Measurements from ENCODE around the gene CDK5RAP2. TPM values are rescaled to one million over a fixed set of nuclear protein-coding genes. Genes with fewer than 3 reads are reported as not detected.

Gene CDK5RAP2
- total RNA-seq, 4 donors from 2014 or later = 48.1 to 127 (median 76.7) TPM

- TF ChIP-seq EP300 (IDR thresholded peaks at IDR 0.05) = no peak
- no peak for TF ChIP-seq CTCF (IDR thresholded peaks at IDR 0.05)
- TF ChIP-seq POLR2A (IDR thresholded peaks at IDR 0.05) = no peak
- WGBS, 2 donors = 91 to 92% methylated on average over 5 of the region's 5 CpGs
- no peak overlapping the region for H3K4me3 ChIP-seq
- no peak overlapping the region for H3K27ac ChIP-seq
- H3K27me3 ChIP-seq = no peaks in the 10 kb centered on the region
- H3K36me3 ChIP-seq = peaks cover 0 to 12% (median 0%) of the 10 kb centered on the region in 3 donors
- peaks cover 0 to 43% (median 3%) of the 10 kb centered on the region in 4 donors for H3K9me3 ChIP-seq
- DNase-seq (ENCODE audit: low spot score in 2 of 2) = no peak
- H3K4me1 ChIP-seq = peaks cover 0 to 2% (median 0%) of the 10 kb centered on the region in 4 donors
These were observed 201.3 kb downstream of the CDK5RAP2 start for GRCh38 chr9:120378680-120379079.

GRCh38 chr9:120377268-120378159 is 202.5 kb downstream of the CDK5RAP2 start:
- peaks cover 0 to 44% (median 3%) of the 10 kb centered on the region in 4 donors for H3K9me3 ChIP-seq
- no peaks in the 10 kb centered on the region for H3K4me1 ChIP-seq
- H3K4me3 ChIP-seq = no peak overlapping the region
- H3K36me3 ChIP-seq = peaks cover 0 to 12% (median 0%) of the 10 kb centered on the region in 3 donors
- TF ChIP-seq CTCF (IDR thresholded peaks at IDR 0.05) = no peak
- TF ChIP-seq POLR2A (IDR thresholded peaks at IDR 0.05) = no peak
- TF ChIP-seq EP300 (IDR thresholded peaks at IDR 0.05) = no peak
- no peak for DNase-seq (ENCODE audit: low spot score in 2 of 2)
- 88 to 90% methylated on average over 23 of the region's 23 CpGs for WGBS, 2 donors
- H3K27ac ChIP-seq = no peak overlapping the region
- H3K27me3 ChIP-seq = no peaks in the 10 kb centered on the region

GRCh38 chr9:120376101-120376500 is 203.9 kb downstream of the CDK5RAP2 start:
- Histone ChIP-seq H3K9me3 (peaks cover 0 to 44% (median 3%) of the 10 kb centered on the region in 4 donors), H3K4me1 (no peaks in the 10 kb centered on the region), H3K4me3 (no peak overlapping the region), H3K27me3 (no peaks in the 10 kb centered on the region), H3K27ac (no peak overlapping the region), H3K36me3 (peaks cover 0 to 12% (median 0%) of the 10 kb centered on the region in 3 donors)
- DNase-seq (ENCODE audit: low spot score in 2 of 2) = no peak
- 89 to 99% methylated on average over 7 of the region's 7 CpGs for WGBS, 2 donors
- TF ChIP-seq POLR2A (IDR thresholded peaks at IDR 0.05) (no peak), CTCF (IDR thresholded peaks at IDR 0.05) (no peak), EP300 (IDR thresholded peaks at IDR 0.05) (no peak)

- Histone ChIP-seq H3K4me3 (no peak overlapping the region), H3K36me3 (peaks cover 0 to 12% (median 0%) of the 10 kb centered on the region in 3 donors), H3K27me3 (no peaks in the 10 kb centered on the region), H3K9me3 (peaks cover 0 to 42% (median 3%) of the 10 kb centered on the region in 4 donors), H3K4me1 (no peaks in the 10 kb centered on the region), H3K27ac (no peak overlapping the region)
- TF ChIP-seq POLR2A (IDR thresholded peaks at IDR 0.05) (no peak), CTCF (IDR thresholded peaks at IDR 0.05) (no peak), EP300 (IDR thresholded peaks at IDR 0.05) (no peak)
- 93 to 96% methylated on average over 4 of the region's 4 CpGs for WGBS, 2 donors
- DNase-seq (ENCODE audit: low spot score in 2 of 2) = no peak
These were observed 204.7 kb downstream of the CDK5RAP2 start for GRCh38 chr9:120375316-120375715.

GRCh38 chr9:120374817-120375216 is 205.2 kb downstream of the CDK5RAP2 start:
- TF ChIP-seq CTCF (IDR thresholded peaks at IDR 0.05) = no peak
- no peak for TF ChIP-seq EP300 (IDR thresholded peaks at IDR 0.05)
- TF ChIP-seq POLR2A (IDR thresholded peaks at IDR 0.05) = no peak
- no peak for DNase-seq (ENCODE audit: low spot score in 2 of 2)
- no peaks in the 10 kb centered on the region for H3K27me3 ChIP-seq
- peaks cover 0 to 8% (median 0%) of the 10 kb centered on the region in 3 donors for H3K36me3 ChIP-seq
- 91 to 93% methylated on average over 14 of the region's 14 CpGs for WGBS, 2 donors
- no peak overlapping the region for H3K4me3 ChIP-seq
- H3K27ac ChIP-seq = no peak overlapping the region
- no peaks in the 10 kb centered on the region for H3K4me1 ChIP-seq
- peaks cover 0 to 37% (median 3%) of the 10 kb centered on the region in 4 donors for H3K9me3 ChIP-seq
